Ovary (tissue), 3 donors: ENCODE results near the gene TENT5A.

Experiments
- POLR2A ChIP-seq: fragments of 450-650 bp; IDR thresholded peaks from one replicate; pipeline ENCODE4 v1.6.1; 2017; ENCODE audit warnings: antibody characterized with exemption, mild to moderate bottlenecking, moderate library complexity
- TF ChIP-seq, protein P1 (sequence below), 3 donors: fragments of 450-650 bp in 2 of 3; fragments of 200-600 bp in 1 of 3; IDR thresholded peaks; one replicate each; pipeline versions ENCODE4 v1.5.1 to v1.8.0; 2016 to 2022; ENCODE audit warnings: antibody characterized with exemption in 3 of 3, mild to moderate bottlenecking in 1 of 3
- donor health status: DM: no; HTN: no; CAD: no.

DNA sequence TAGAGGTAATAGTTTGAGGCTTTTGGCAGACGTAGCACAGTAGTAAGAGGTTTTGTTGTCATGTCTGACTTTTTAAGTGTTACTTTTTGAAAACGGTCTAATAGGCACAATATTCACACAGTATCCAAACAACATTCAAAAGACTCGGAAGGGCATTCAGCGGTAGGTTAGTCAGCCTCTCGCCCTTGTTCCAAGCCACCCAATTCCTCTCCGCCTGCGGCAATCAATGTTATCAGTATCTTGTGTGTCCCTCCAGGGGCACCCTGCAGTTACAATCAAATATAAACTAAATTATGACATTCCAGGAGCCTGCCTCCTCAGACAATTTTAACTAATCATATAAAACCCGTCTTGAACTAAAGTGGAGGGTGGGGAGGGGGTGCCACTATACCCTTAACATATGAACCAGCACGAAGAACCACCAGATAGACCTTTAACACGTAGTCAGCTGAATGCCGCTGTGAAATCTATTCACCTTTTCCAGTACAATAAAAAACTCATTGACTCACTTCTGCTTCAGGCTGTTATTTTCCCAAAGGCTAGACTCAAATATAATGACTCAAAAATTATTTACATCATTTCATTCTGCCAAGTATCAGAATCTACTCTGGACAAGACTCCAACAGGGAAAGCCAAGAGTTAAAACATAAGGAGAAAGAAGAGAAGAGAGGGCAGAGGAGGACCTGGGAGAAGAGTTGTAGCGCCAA lies 1.6 kb downstream of the TENT5A start:
- TF ChIP-seq, protein P1, sequence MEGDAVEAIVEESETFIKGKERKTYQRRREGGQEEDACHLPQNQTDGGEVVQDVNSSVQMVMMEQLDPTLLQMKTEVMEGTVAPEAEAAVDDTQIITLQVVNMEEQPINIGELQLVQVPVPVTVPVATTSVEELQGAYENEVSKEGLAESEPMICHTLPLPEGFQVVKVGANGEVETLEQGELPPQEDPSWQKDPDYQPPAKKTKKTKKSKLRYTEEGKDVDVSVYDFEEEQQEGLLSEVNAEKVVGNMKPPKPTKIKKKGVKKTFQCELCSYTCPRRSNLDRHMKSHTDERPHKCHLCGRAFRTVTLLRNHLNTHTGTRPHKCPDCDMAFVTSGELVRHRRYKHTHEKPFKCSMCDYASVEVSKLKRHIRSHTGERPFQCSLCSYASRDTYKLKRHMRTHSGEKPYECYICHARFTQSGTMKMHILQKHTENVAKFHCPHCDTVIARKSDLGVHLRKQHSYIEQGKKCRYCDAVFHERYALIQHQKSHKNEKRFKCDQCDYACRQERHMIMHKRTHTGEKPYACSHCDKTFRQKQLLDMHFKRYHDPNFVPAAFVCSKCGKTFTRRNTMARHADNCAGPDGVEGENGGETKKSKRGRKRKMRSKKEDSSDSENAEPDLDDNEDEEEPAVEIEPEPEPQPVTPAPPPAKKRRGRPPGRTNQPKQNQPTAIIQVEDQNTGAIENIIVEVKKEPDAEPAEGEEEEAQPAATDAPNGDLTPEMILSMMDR (IDR thresholded peaks at IDR 0.05), result no peak
- TF ChIP-seq POLR2A, result no peak
